ENCODE data around the gene ABCA13. TPM values are rescaled to one million over a fixed set of nuclear protein-coding genes. Genes with fewer than 3 reads are reported as not detected.

Gene ABCA13
- polyA plus RNA-seq, 3 donors = 0.10 to 0.41 (median 0.37) TPM

DNA sequence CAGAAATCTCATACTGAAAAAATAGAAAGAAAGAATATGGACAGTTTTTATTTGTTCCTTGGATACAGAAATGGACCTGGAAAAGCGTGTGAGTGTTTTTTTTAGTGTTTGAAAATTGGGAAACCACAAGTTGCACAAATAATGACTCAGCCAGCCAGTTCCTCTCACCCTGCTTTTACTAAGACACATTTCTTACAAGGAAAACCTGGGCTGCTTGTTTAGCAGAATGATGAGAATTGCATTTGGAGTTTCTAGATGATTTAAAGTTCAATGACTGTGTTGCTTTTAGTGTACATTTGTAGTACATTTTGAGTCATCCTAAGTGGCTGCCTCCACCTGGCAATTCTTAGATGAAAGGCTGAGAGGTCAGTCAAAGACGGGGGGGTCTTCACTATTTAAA, 218.7 kb downstream of the ABCA13 start:
- no peaks in the 10 kb centered on the region for H3K27me3 ChIP-seq (ENCODE audit: control insufficient read depth in 2 of 2, insufficient read depth in 2 of 2, low read length in 2 of 2)
- H3K4me1 ChIP-seq (ENCODE audit: control insufficient read depth in 1 of 2, insufficient read depth in 2 of 2, low read length in 2 of 2) = peaks cover 62 to 64% of the 10 kb centered on the region in 2 donors
- peak; percentile 83 to 94 (median 94) for DNase-seq
- Mint-ChIP-seq H3K9me3 (peaks cover 0 to 12% (median 2%) of the 10 kb centered on the region in 7 donors), H3K36me3 (peaks cover 6 to 9% of the 10 kb centered on the region in 2 donors), H3K27ac (peak overlapping the region; percentile 89 to 98 (median 97)), H3K4me1 (peaks cover 66% of the 10 kb centered on the region), H3K27me3 (ENCODE audit: low read depth in 3 of 3) (peaks cover 0 to 2% (median 0%) of the 10 kb centered on the region in 3 donors), H3K4me3 (peak overlapping the region; percentile 62 to 83)
- H3K9ac ChIP-seq (ENCODE audit: insufficient read depth, low read length, poor library complexity, severe bottlenecking) = peak overlapping the region; percentile 55
- H3K9me3 ChIP-seq (replicated peaks in 1 of 2; ENCODE audit: control insufficient read depth in 1 of 2, insufficient read depth in 1 of 2, low read length in 2 of 2) = no peaks in the 10 kb centered on the region
- intact Hi-C loops (cut with micrococcal nuclease) = no loop called here
- H3K79me2 ChIP-seq (ENCODE audit: insufficient read depth, low read length) = no peaks in the 10 kb centered on the region
- H4K20me1 ChIP-seq (ENCODE audit: insufficient read depth, low read length) = no peaks in the 10 kb centered on the region
- no CpG with 5 or more reads among the region's 2 CpGs for WGBS (ENCODE audit: insufficient coverage)
- H3K4me3 ChIP-seq (replicated peaks in 1 of 3; ENCODE audit: low read depth in 2 of 3, low read length in 3 of 3) = peak overlapping the region; percentile 10 to 64 (median 31)
- H3K4me2 ChIP-seq (replicated peaks; ENCODE audit: extremely low read depth, low read length, poor library complexity, severe bottlenecking) = peak overlapping the region; percentile 61
- H3K27ac ChIP-seq (ENCODE audit: low read depth in 1 of 2, low read length in 2 of 2) = peak overlapping the region; percentile 91 to 95
- H3K36me3 ChIP-seq (replicated peaks in 1 of 2; ENCODE audit: control insufficient read depth in 1 of 2, insufficient read depth in 2 of 2, low read length in 2 of 2) = no peaks in the 10 kb centered on the region
- TF ChIP-seq, protein P1, sequence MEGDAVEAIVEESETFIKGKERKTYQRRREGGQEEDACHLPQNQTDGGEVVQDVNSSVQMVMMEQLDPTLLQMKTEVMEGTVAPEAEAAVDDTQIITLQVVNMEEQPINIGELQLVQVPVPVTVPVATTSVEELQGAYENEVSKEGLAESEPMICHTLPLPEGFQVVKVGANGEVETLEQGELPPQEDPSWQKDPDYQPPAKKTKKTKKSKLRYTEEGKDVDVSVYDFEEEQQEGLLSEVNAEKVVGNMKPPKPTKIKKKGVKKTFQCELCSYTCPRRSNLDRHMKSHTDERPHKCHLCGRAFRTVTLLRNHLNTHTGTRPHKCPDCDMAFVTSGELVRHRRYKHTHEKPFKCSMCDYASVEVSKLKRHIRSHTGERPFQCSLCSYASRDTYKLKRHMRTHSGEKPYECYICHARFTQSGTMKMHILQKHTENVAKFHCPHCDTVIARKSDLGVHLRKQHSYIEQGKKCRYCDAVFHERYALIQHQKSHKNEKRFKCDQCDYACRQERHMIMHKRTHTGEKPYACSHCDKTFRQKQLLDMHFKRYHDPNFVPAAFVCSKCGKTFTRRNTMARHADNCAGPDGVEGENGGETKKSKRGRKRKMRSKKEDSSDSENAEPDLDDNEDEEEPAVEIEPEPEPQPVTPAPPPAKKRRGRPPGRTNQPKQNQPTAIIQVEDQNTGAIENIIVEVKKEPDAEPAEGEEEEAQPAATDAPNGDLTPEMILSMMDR (IDR thresholded peaks at IDR 0.05) = no peak
- no peak overlapping the region for H2AFZ ChIP-seq (ENCODE audit: insufficient read depth, low read depth, low read length, poor library complexity, severe bottlenecking)

DNA sequence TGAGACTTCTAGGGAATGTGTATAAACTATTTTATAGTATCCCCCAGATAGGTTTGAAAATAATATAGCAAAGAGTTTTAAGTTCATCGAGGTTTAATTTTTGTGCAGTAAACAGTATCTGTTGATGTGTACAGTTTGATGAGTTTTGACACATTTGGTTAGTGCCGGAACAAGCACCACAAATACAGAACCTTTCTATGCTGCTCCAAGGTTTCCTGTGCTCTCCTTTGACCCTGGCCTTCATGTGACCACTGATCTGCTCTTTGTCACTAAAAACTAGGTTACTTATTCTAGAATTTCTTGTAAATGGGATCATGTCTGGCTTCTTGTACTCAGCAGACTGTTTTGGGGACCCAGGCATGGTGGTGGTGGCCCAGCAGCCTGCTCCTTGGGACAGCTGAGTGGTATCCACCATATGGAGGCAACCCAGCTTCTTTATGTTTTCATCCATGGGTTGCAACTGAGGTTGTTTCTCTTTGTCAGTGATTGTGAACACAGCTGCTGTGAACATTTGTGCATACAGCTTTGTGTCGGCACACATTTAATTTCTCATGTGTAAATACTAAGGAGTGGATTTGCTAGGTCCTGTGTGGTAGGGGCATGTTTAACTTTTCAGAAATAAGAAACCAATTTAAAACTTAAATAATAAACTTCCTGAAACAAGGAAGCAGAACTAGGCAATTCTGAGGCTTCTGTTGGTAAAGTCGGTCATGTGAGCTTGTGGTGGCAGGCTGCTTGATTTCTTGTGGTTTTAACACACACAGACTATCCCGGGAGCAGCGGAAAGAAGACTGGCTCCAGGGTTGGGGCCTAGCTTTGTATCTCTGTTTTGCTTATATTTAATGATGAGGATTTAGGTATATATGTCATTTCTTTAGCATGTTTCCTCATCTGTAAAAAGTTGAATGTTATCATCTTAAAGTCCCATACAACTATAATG, 219.4 kb downstream of the ABCA13 start:
- Histone ChIP-seq H3K4me1 (ENCODE audit: control insufficient read depth in 1 of 2, insufficient read depth in 2 of 2, low read length in 2 of 2) (peaks cover 62 to 64% of the 10 kb centered on the region in 2 donors), H3K9me3 (replicated peaks in 1 of 2; ENCODE audit: control insufficient read depth in 1 of 2, insufficient read depth in 1 of 2, low read length in 2 of 2) (no peaks in the 10 kb centered on the region), H3K27ac (ENCODE audit: low read depth in 1 of 2, low read length in 2 of 2) (peak overlapping the region; percentile 91 to 95), H3K9ac (ENCODE audit: insufficient read depth, low read length, poor library complexity, severe bottlenecking) (peak overlapping the region; percentile 55), H3K4me3 (replicated peaks in 1 of 3; ENCODE audit: low read depth in 2 of 3, low read length in 3 of 3) (peak overlapping the region in 2 of 3 experiments; percentile 24 to 64), H3K79me2 (ENCODE audit: insufficient read depth, low read length) (no peaks in the 10 kb centered on the region), H3K36me3 (replicated peaks in 1 of 2; ENCODE audit: control insufficient read depth in 1 of 2, insufficient read depth in 2 of 2, low read length in 2 of 2) (no peaks in the 10 kb centered on the region), H3K27me3 (ENCODE audit: control insufficient read depth in 2 of 2, insufficient read depth in 2 of 2, low read length in 2 of 2) (no peaks in the 10 kb centered on the region), H3K4me2 (replicated peaks; ENCODE audit: extremely low read depth, low read length, poor library complexity, severe bottlenecking) (peak overlapping the region; percentile 61), H2AFZ (ENCODE audit: insufficient read depth, low read depth, low read length, poor library complexity, severe bottlenecking) (no peak overlapping the region), H4K20me1 (ENCODE audit: insufficient read depth, low read length) (no peaks in the 10 kb centered on the region)
- 0% methylated on average over 3 of the region's 6 CpGs for WGBS (ENCODE audit: insufficient coverage)
- peaks cover 6 to 9% of the 10 kb centered on the region in 2 donors for H3K36me3 Mint-ChIP-seq
- peaks cover 66% of the 10 kb centered on the region for H3K4me1 Mint-ChIP-seq
- DNase-seq = peak; percentile 66 to 90 (median 90)
- peak overlapping the region; percentile 89 to 98 (median 97) for H3K27ac Mint-ChIP-seq
- intact Hi-C loops (cut with micrococcal nuclease) = no loop called here
- H3K9me3 Mint-ChIP-seq = peaks cover 0 to 12% (median 2%) of the 10 kb centered on the region in 7 donors
- TF ChIP-seq, protein P1 (IDR thresholded peaks at IDR 0.05) = no peak
- H3K27me3 Mint-ChIP-seq (ENCODE audit: low read depth in 3 of 3) = peaks cover 0 to 4% (median 0%) of the 10 kb centered on the region in 3 donors
- H3K4me3 Mint-ChIP-seq = peak overlapping the region; percentile 61 to 83
